ENCODE data around the gene AOC1.
"Not testable (repeated sequence)": the region's sequence is repeated elsewhere in the genome, so short reads cannot be mapped to it uniquely, and the experiment has no call there.

The AOC1 gene

GRCh38 chr7:150898475-150899011, 46.2 kb downstream of the AOC1 start:
- DNase-seq: peak; percentile 89

DNA sequence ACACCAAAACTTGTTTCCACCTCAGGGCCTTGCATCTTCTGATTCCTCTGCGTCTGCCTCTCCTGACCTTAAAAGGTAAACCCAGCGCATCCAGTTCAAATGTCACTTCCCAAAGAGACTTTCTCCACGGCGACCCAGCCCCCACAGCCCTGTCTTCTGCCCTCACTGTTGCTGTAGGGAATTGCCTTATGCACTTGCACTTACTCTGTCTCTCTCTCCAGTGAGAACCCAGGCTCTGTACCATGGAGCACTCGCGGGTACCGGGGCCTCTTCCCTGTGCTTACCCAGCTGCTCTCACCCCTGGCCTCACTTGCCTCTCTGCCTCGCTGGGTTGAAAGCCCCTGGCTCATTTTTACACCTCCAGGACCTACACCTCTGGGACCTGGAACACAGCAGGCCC, 48.4 kb downstream of the AOC1 start:
- no peak for DNase-seq

GRCh38 chr7:150901160-150902035, 49.1 kb downstream of the AOC1 start:
- no peak for DNase-seq

GRCh38 chr7:150902078-150903033, 50.0 kb downstream of the AOC1 start:
- DNase-seq: no peak

DNA sequence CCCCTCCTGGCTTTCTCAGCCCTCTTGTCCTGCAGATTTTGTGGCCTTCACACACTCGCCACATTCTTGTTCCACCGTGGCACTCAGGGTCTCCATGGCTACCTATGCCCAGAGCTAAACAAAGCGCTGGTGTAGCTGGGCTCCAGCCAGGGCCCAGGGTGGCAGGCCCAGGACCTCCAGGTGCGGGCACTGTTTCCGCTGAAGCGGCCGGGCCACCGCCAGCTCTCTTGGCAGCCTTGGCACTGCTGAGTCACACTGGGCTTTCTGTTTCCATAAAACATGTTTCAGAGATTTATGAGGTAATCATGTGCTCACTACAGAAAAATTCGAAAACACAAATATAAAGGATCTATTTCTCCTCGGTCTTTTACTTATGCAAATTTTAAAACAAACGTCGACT, 51.3 kb downstream of the AOC1 start:
- DNase-seq: no peak

- DNase-seq: no peak
Measured at GRCh38 chr7:150904011-150904909, 51.9 kb downstream of the AOC1 start.

DNA sequence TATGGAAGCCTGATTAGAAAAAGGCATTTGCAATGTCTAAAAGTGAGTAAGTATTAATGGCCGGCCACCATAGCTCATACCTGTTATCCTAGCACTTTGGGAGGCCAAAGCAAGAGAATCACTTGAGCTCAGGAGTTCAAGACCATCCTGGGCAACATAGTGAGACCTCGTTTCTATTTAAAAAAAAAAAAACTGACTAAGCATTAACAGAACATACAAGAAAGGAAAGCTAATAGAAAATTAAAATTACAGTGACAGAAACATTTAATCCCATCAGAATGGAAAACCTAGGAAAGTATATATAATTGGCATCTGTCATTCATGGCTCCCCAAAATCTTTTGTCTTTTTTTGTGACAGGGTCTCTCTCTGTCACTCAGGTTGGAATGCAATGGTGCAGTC, 55.9 kb downstream of the AOC1 start:
- no peak for DNase-seq

- no peak for DNase-seq
Measured at GRCh38 chr7:150909200-150909995, 57.1 kb downstream of the AOC1 start.

- not testable (repeated sequence) for DNase-seq
Measured at GRCh38 chr7:150910305-150910995, 58.1 kb downstream of the AOC1 start.

GRCh38 chr7:150910996-150911422, 58.7 kb downstream of the AOC1 start:
- no peak for DNase-seq
